Fibroblast of lung (primary cell): Measurements from ENCODE around the gene PRKAG2. TPM values are rescaled to one million over a fixed set of nuclear protein-coding genes. Genes with fewer than 3 reads are reported as not detected.

Experiments used
- DNase-seq, 2 donors: peaks; one replicate each; pipeline versions ENCODE4 v3.0.0 to v3.0.0-alpha.2; 2010; ENCODE audit warnings: low read depth in 2 of 2
- H2AFZ ChIP-seq: 2 replicates; pipeline ENCODE4 v1.5.1; 2012; ENCODE audit warnings: low read length, control low read depth, inconsistent platforms
- H3K27ac ChIP-seq: 2 replicates; pipeline ENCODE4 v1.5.1; 2011; ENCODE audit warnings: low read length, control low read depth; ENCODE audit not compliant: insufficient read depth
- H3K27me3 ChIP-seq: 2 replicates; pipeline ENCODE4 v1.5.1; 2011; ENCODE audit warnings: mild to moderate bottlenecking, low read length; ENCODE audit not compliant: control insufficient read depth, insufficient read depth
- H3K36me3 ChIP-seq: 2 replicates; pipeline ENCODE4 v1.5.1; 2011; ENCODE audit warnings: low read length; ENCODE audit not compliant: control insufficient read depth, insufficient read depth
- H3K4me1 ChIP-seq: 2 replicates; pipeline ENCODE4 v1.5.1; 2011; ENCODE audit warnings: low read length; ENCODE audit not compliant: control insufficient read depth, insufficient read depth; ENCODE audit errors: extremely low read depth
- H3K4me2 ChIP-seq: 2 replicates; pipeline ENCODE4 v1.5.1; 2011; ENCODE audit warnings: low read length, control low read depth; ENCODE audit not compliant: insufficient read depth; ENCODE audit errors: extremely low read depth
- H3K4me3 ChIP-seq, 4 experiments: fragments of 200-600 bp in 1 of 4; sonication (generic) in 1 of 4; replicated peaks in 1 of 4; 2 replicates each; pipeline ENCODE4 v1.5.1; 2011 to 2016; ENCODE audit warnings: low read length in 4 of 4, low read depth in 3 of 4, mild to moderate bottlenecking in 3 of 4, control low read depth in 2 of 4, inconsistent platforms in 1 of 4, mixed read lengths in 1 of 4; ENCODE audit not compliant: insufficient read depth in 1 of 4; ENCODE audit errors: control extremely low read depth in 1 of 4
- H3K79me2 ChIP-seq: 2 replicates; pipeline ENCODE4 v1.5.1; 2012; ENCODE audit warnings: mild to moderate bottlenecking, low read length, inconsistent platforms; ENCODE audit not compliant: control insufficient read depth, insufficient read depth
- H3K9ac ChIP-seq: 2 replicates; pipeline ENCODE4 v1.5.1; 2011; ENCODE audit warnings: mild to moderate bottlenecking, low read length, control low read depth; ENCODE audit not compliant: insufficient read depth
- H3K9me3 ChIP-seq: 2 replicates; pipeline ENCODE4 v1.5.1; 2012; ENCODE audit warnings: low read depth, low read length; ENCODE audit not compliant: control insufficient read depth, insufficient read depth
- H4K20me1 ChIP-seq: 2 replicates; pipeline ENCODE4 v1.5.1; 2011; ENCODE audit warnings: low read length; ENCODE audit not compliant: control insufficient read depth, insufficient read depth; ENCODE audit errors: extremely low read depth
- EZH2 ChIP-seq: IDR thresholded peaks from 2 replicates; pipeline ENCODE4 v1.5.1; 2012; ENCODE audit warnings: low read length, control low read depth, mild to moderate bottlenecking; ENCODE audit errors: missing control alignments
- polyA plus RNA-seq, 2 donors: library from polyadenylated mRNA; depleted of rRNA in 1 of 2; stranded (reverse) in 1 of 2; unstranded in 1 of 2; fragments of >200 nt; gene quantifications; 2 replicates each; pipeline ENCODE4 v1.2.1, GENCODE V29; 2011 to 2012; ENCODE audit warnings: missing spikeins in 1 of 2
- total RNA-seq: library from RNA; depleted of rRNA; stranded (reverse); fragments of >200 nt; gene quantifications from 2 replicates; pipeline ENCODE4 v1.2.1, GENCODE V29; 2014
- TF ChIP-seq, protein P1 (sequence below), 2 donors: IDR thresholded peaks in 1 of 2; conservative IDR thresholded peaks in 1 of 2; 1 replicate in 1 of 2; 2 replicates in 1 of 2; pipeline ENCODE4 v1.5.1; 2011 to 2012; ENCODE audit warnings: low read length in 2 of 2, control low read depth in 1 of 2, inconsistent platforms in 1 of 2, low read depth in 1 of 2, mild to moderate bottlenecking in 1 of 2

The PRKAG2 gene
- total and polyA plus RNA-seq, 2 donors (not counting 1 experiment from before 2014, with no cell fraction given): 11.9 to 56.7 TPM

DNA sequence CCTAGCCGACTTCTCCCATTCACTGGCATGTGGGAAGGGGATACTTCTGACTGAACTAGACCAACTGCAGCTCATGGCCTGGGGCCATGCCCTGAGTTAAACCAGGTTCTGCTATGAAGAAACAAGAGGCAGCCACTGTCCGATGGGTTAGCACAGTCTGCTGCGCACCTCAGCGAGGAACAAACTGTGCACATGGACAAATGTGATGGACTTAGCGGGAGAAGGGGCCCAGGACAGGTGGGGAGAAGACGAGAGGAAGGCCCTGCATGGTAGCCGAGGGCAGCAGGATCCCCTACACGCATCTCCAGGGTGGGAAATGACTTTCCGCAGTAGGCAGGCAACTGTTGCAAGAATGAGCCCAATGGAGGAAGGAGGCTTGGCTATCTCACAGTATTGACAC lies 115.0 kb downstream of the PRKAG2 start:
- no peak for TF ChIP-seq EZH2
- TF ChIP-seq, protein P1, sequence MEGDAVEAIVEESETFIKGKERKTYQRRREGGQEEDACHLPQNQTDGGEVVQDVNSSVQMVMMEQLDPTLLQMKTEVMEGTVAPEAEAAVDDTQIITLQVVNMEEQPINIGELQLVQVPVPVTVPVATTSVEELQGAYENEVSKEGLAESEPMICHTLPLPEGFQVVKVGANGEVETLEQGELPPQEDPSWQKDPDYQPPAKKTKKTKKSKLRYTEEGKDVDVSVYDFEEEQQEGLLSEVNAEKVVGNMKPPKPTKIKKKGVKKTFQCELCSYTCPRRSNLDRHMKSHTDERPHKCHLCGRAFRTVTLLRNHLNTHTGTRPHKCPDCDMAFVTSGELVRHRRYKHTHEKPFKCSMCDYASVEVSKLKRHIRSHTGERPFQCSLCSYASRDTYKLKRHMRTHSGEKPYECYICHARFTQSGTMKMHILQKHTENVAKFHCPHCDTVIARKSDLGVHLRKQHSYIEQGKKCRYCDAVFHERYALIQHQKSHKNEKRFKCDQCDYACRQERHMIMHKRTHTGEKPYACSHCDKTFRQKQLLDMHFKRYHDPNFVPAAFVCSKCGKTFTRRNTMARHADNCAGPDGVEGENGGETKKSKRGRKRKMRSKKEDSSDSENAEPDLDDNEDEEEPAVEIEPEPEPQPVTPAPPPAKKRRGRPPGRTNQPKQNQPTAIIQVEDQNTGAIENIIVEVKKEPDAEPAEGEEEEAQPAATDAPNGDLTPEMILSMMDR (conservative IDR thresholded peaks at IDR 0.05 in 1 of 2, IDR thresholded peaks at IDR 0.05 in 1 of 2; ENCODE audit: low read depth in 1 of 2, low read length in 2 of 2): no peak
- Histone ChIP-seq H3K4me1 (peaks cover 10% of the 10 kb centered on the region), H2AFZ (no peak overlapping the region), H3K4me3 (no peak overlapping the region), H3K36me3 (no peaks in the 10 kb centered on the region), H3K9me3 (no peaks in the 10 kb centered on the region), H3K4me2 (no peak overlapping the region), H3K9ac (no peak overlapping the region), H3K79me2 (no peaks in the 10 kb centered on the region), H3K27ac (no peak overlapping the region), H3K27me3 (peaks cover 15% of the 10 kb centered on the region), H4K20me1 (no peaks in the 10 kb centered on the region)
- no peak for DNase-seq

DNA sequence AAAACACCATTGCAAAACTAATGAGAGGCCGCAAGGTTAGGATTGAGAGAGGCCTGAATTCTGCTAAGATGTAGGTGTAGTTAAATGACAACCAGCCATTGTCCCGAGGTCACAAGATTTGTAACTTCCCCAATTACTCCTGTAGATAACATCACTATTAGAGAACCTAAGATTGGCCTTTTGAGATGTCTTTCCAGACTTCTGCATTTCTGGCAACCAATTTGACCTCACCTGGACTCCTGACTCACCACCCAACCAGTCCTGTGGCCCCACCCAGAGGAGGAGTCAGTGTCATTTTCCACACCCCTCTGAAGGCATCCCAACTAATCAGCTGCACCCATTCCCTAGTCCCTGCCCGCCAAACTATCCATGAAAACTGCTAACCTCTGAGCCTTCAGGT lies 115.7 kb downstream of the PRKAG2 start:
- no peak overlapping the region for H3K9ac ChIP-seq
- no peaks in the 10 kb centered on the region for H3K9me3 ChIP-seq
- DNase-seq: no peak
- no peak overlapping the region for H3K27ac ChIP-seq
- no peak for TF ChIP-seq EZH2
- TF ChIP-seq, protein P1 (conservative IDR thresholded peaks at IDR 0.05 in 1 of 2, IDR thresholded peaks at IDR 0.05 in 1 of 2; ENCODE audit: low read depth in 1 of 2, low read length in 2 of 2): no peak
- H3K4me1 ChIP-seq: peaks cover 18% of the 10 kb centered on the region
- no peak overlapping the region for H3K4me2 ChIP-seq
- no peak overlapping the region for H2AFZ ChIP-seq
- no peaks in the 10 kb centered on the region for H4K20me1 ChIP-seq
- no peaks in the 10 kb centered on the region for H3K79me2 ChIP-seq
- H3K36me3 ChIP-seq: no peaks in the 10 kb centered on the region
- peaks cover 15% of the 10 kb centered on the region for H3K27me3 ChIP-seq
- no peak overlapping the region for H3K4me3 ChIP-seq

DNA sequence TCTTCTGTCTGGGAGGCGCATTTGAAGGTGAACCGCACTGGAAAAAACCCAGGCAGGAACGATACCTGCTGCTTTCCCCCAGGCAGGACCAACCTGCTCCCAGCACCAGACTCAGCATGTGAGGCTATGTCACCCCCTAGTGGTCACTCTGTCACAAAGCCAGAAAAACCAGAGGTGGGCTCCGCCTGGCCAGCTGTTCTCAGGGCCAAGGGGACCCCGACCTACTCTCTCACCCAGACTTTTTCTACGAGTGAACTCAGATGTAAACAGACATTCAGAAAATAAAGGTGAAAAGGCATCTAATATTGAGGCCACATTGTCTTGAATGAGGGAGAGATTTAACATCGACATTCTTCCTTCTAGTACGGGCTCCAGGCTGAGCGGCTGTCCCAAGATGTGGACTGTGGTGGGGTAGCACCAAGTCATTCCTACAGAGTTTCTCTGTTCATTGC lies 117.3 kb downstream of the PRKAG2 start:
- TF ChIP-seq, protein P1 (conservative IDR thresholded peaks at IDR 0.05 in 1 of 2, IDR thresholded peaks at IDR 0.05 in 1 of 2; ENCODE audit: low read depth in 1 of 2, low read length in 2 of 2): peak; percentile 85 to 90
- no peak for TF ChIP-seq EZH2

More for the DNA sequence above, 117.3 kb downstream of the PRKAG2 start:
- H2AFZ ChIP-seq: no peak overlapping the region
- H3K4me1 ChIP-seq: peaks cover 33% of the 10 kb centered on the region
- no peak overlapping the region for H3K27ac ChIP-seq
- peak; percentile 52 to 69 for DNase-seq
- H3K9me3 ChIP-seq: no peaks in the 10 kb centered on the region
- H3K4me3 ChIP-seq: no peak overlapping the region
- H3K4me2 ChIP-seq: no peak overlapping the region
- no peaks in the 10 kb centered on the region for H4K20me1 ChIP-seq
- no peak overlapping the region for H3K9ac ChIP-seq
- peaks cover 12% of the 10 kb centered on the region for H3K27me3 ChIP-seq
- no peaks in the 10 kb centered on the region for H3K36me3 ChIP-seq
- no peaks in the 10 kb centered on the region for H3K79me2 ChIP-seq
